Myocyte (in vitro differentiated cells): ENCODE results near the gene S1PR3. TPM values are rescaled to one million over a fixed set of nuclear protein-coding genes. Genes with fewer than 3 reads are reported as not detected.

ENCODE experiments used
- DNase-seq: peaks from one replicate; pipeline ENCODE4 v3.0.0-alpha.2; 2012; ENCODE audit warnings: low read depth
- total RNA-seq: library from RNA; depleted of rRNA; stranded (reverse); fragments of >200 nt; gene quantifications from 2 replicates; pipeline ENCODE4 v1.2.3, GENCODE V29; 2014

Gene S1PR3
- total RNA-seq, 1 donor from 2014 or later = 0.70 TPM

- DNase-seq = no peak
Measured at GRCh38 chr9:89008055-89008743, 16.9 kb downstream of the S1PR3 start.

GRCh38 chr9:89008744-89009545 is 17.7 kb downstream of the S1PR3 start:
- DNase-seq = no peak

GRCh38 chr9:89009546-89009840 is 18.2 kb downstream of the S1PR3 start:
- no peak for DNase-seq

- no peak for DNase-seq
Measured at GRCh38 chr9:89010056-89010455, 18.8 kb downstream of the S1PR3 start.

- no peak for DNase-seq
Measured at GRCh38 chr9:89010526-89011111, 19.4 kb downstream of the S1PR3 start.

GRCh38 chr9:89011683-89012082 is 20.4 kb downstream of the S1PR3 start:
- DNase-seq = no peak

GRCh38 chr9:89012294-89013042 is 21.2 kb downstream of the S1PR3 start:
- no peak for DNase-seq

- DNase-seq = no peak
Measured at GRCh38 chr9:89013660-89014059, 22.4 kb downstream of the S1PR3 start.

GRCh38 chr9:89014153-89014552 is 22.9 kb downstream of the S1PR3 start:
- no peak for DNase-seq

- no peak for DNase-seq
Measured at GRCh38 chr9:89015336-89015735, 24.1 kb downstream of the S1PR3 start.

- DNase-seq = no peak
Measured at GRCh38 chr9:89020754-89021153, 29.5 kb downstream of the S1PR3 start.

GRCh38 chr9:89021154-89021803 is 30.0 kb downstream of the S1PR3 start:
- peak; percentile 94 for DNase-seq

- no peak for DNase-seq
Measured at GRCh38 chr9:89022001-89022759, 30.9 kb downstream of the S1PR3 start.

GRCh38 chr9:89022902-89023301 is 31.6 kb downstream of the S1PR3 start:
- DNase-seq = peak; percentile 37

- DNase-seq = no peak
Measured at GRCh38 chr9:89023740-89024139, 32.5 kb downstream of the S1PR3 start.

- no peak for DNase-seq
Measured at GRCh38 chr9:89024727-89025126, 33.5 kb downstream of the S1PR3 start.

- DNase-seq = no peak
Measured at GRCh38 chr9:89025553-89025952, 34.3 kb downstream of the S1PR3 start.

- no peak for DNase-seq
Measured at GRCh38 chr9:89026876-89027275, 35.6 kb downstream of the S1PR3 start.

GRCh38 chr9:89029788-89030187 is 38.5 kb downstream of the S1PR3 start:
- DNase-seq = no peak

GRCh38 chr9:89032173-89032572 is 40.9 kb downstream of the S1PR3 start:
- no peak for DNase-seq

GRCh38 chr9:89032661-89033060 is 41.4 kb downstream of the S1PR3 start:
- DNase-seq = no peak
